LNCaP clone FGC (cell line): ENCODE data around the gene GATA6.

ENCODE experiments used
- DNase-seq: peaks from one replicate; pipeline ENCODE4 v3.0.0-alpha.2; 2011; ENCODE audit warnings: low read depth
- H3K4me3 ChIP-seq: 2 replicates; pipeline ENCODE4 v1.5.1; 2011; ENCODE audit warnings: mild to moderate bottlenecking, low read depth, low read length, control low read depth
- TF ChIP-seq, protein P1 (sequence below): IDR thresholded peaks from 2 replicates; pipeline ENCODE4 v1.5.1; 2012; ENCODE audit warnings: mild to moderate bottlenecking; ENCODE audit not compliant: control insufficient read depth, insufficient read depth; ENCODE audit errors: extremely low read depth

The GATA6 gene

DNA sequence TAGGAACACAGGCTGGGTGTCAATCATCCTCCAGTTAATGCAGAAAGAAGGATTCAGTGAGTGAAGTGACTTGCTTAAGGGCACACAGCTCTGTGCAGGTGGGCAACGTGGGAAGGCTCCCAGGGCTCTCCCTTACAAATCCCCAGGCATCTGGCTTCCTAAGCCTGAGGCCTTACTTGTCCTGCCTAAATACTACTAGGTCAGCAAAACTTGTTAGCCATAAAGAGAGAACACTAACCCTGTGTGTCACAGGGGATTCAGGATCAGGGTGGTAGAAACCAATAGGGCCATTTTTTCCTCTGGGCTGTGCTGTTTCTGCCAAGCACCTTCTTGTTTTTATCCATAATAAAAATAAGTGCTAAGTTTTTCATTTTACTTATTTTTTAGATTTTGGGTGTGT is 55.0 kb downstream of the GATA6 start:
- TF ChIP-seq, protein P1, sequence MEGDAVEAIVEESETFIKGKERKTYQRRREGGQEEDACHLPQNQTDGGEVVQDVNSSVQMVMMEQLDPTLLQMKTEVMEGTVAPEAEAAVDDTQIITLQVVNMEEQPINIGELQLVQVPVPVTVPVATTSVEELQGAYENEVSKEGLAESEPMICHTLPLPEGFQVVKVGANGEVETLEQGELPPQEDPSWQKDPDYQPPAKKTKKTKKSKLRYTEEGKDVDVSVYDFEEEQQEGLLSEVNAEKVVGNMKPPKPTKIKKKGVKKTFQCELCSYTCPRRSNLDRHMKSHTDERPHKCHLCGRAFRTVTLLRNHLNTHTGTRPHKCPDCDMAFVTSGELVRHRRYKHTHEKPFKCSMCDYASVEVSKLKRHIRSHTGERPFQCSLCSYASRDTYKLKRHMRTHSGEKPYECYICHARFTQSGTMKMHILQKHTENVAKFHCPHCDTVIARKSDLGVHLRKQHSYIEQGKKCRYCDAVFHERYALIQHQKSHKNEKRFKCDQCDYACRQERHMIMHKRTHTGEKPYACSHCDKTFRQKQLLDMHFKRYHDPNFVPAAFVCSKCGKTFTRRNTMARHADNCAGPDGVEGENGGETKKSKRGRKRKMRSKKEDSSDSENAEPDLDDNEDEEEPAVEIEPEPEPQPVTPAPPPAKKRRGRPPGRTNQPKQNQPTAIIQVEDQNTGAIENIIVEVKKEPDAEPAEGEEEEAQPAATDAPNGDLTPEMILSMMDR, result no peak
- no peak for DNase-seq
- no peak overlapping the region for H3K4me3 ChIP-seq

DNA sequence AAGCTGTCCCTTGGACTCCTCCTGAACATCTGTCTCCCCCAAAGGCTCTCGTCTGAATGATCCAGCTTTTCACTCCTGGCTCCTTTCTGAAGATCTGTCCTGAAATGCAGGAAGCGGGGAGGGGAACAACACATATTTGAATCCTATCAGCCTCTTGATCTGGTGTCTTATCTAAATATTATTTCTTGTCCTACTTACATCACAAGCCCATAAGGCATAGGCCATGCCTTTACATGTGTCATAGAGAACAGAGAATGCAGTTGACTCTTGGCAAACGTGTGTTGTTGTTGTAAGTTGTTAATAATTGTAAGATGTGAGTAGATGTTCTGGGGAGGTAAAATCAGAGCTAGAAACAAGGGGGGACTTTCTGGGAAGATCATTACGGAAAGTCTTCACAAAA is 57.4 kb downstream of the GATA6 start:
- H3K4me3 ChIP-seq, result no peak overlapping the region
- TF ChIP-seq, protein P1, result no peak
- no peak for DNase-seq

DNA sequence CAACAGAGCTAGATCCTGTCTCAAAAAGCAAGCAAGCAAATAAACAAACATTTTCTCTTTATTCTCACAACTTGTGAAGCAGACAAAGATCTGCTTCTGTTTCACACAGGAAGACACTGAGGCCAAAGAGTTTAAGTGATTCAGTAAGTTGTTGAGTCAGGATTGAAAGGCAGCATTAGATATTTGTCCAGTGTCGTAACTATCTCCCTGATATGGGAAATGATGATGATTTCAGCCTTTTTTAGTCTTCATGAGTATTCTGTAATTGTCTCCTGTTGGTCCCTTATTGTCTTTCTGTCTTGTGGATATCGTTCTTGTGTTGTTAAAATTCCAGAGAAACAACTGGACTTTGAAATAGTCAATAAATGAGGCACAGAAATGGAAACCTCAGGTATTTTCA is 59.6 kb downstream of the GATA6 start:
- no peak for DNase-seq

DNA sequence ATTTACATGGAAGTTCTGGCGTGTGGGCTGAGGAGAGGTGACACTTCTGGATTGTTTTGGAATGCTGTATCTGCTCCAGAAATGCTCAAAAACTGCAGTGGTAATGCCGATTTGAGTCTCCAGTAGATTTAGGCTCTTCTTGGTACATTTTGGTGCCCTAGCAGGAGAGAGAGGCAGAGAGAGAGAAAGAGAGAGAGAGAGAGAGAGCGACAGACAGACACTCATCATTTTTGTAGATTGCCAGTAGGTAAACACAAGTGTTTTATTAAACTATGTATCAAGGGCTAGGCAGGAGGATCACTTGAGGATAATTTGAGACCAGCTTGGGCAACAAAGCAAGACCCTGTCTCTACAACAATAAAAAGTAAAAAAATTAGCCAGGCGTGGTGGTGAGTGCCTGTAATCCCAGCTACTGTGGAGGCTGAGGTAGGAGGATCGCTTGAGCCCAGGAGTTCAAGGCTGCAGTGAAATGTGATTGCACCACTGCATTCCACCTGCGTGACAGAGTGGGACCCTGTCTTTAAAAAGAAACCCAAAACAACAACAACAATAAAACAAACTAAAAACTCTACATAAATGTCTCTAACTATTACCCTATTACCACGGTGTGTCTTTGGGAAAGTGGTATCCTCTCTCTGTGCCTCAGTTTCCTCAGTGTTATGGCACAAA is 60.2 kb downstream of the GATA6 start:
- TF ChIP-seq, protein P1, result no peak
- no peak for DNase-seq
- no peak overlapping the region for H3K4me3 ChIP-seq

More for the DNA sequence above, 59.6 kb downstream of the GATA6 start:
- TF ChIP-seq, protein P1, result no peak
- no peak overlapping the region for H3K4me3 ChIP-seq

DNA sequence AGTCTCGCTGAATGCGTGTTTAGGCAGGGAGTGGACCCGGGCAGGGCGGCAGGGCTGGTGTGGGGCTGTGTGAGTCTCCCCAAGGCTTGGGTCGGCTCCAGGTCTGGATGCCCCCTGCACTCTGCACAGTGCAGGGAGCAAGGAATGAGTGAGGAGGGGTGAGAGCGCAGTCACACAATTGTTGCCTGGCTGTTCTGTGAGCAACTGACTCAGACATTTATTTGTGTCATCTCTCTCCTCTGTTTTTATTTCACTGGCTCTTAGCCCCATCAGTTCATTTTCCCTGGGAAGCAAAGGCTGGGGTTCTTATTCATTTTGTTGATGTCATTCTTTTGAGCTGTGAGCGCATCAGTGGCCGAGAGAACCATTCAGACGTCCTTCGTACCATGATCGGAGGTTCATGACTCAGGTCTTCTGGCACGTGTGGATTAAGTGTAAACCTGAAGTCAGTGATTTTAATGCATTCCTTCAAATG is 61.1 kb downstream of the GATA6 start:
- TF ChIP-seq, protein P1, result no peak
- no peak for DNase-seq
- H3K4me3 ChIP-seq, result no peak overlapping the region

DNA sequence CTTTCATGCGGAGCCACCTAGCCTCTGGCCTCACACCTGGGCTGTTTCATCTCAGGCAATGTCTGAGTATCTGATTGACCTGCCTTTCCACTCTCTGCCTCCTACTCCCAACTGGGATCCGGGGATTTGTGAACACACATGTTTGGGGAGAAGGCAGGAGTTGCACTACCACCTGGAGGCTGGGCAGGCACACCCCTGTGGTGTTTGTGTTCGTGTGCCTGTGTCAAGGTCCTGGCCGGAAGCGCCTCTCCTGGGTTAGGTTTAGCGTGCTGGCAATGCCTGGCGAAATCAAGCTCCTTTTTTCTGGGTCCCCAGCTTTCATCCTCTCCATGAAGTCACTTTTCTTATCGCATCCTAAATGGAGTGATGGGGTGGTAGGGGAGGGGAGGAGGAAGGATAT is 63.9 kb downstream of the GATA6 start:
- no peak for DNase-seq
- no peak overlapping the region for H3K4me3 ChIP-seq
- TF ChIP-seq, protein P1, result no peak

DNA sequence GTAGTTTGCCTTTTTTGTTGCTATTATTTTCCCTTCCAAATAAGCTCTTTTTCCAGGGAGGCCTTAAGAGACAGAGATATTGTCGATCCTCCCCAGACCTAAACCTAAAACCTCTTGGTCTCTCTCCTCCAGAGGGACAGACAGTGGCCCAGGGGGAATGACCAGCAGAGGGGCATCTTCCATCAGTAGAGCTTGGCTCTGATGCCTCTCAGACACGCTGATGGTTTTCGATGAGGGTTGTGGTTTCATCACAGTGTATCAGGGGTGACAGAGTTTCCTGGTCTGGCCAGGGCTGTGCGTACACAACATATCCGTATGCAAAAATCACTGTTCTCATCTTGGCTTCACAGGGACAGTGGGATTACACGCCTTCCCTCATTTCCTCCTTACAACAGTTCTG is 68.6 kb downstream of the GATA6 start:
- TF ChIP-seq, protein P1, result no peak
- no peak for DNase-seq
- no peak overlapping the region for H3K4me3 ChIP-seq
